Activated CD8-positive, alpha-beta memory T cell treated with anti-CD3 and anti-CD28 coated beads for 4 hours (primary cell): ENCODE data around the gene STIM2.

Source experiments
- DNase-seq, 2 donors: peaks; one replicate each; pipeline ENCODE4 v3.0.0-alpha.2; 2020; ENCODE audit warnings: low read depth in 2 of 2

The STIM2 gene

DNA sequence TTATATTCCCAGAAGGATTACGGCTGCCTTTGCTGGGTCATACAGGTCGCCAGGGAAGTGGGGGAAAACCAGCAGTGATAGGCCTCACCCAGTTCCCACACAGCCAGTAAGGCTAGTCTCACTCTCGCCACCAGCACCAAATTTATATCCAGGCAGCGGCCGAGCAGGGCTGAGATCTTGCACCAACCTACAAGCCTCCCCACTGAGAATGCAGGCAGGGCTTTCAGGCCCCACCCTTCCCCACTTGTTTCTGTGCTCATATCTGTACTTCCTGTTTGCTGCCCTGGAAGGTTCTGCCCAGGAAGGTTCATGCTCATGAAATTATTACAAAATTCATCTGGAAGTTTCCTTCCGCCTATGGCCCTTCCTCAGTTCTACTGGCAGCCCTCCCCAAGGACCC, 179.7 kb downstream of the STIM2 start:
- DNase-seq: no peak

GRCh38 chr4:27042411-27042810, 181.8 kb downstream of the STIM2 start:
- DNase-seq: no peak

DNA sequence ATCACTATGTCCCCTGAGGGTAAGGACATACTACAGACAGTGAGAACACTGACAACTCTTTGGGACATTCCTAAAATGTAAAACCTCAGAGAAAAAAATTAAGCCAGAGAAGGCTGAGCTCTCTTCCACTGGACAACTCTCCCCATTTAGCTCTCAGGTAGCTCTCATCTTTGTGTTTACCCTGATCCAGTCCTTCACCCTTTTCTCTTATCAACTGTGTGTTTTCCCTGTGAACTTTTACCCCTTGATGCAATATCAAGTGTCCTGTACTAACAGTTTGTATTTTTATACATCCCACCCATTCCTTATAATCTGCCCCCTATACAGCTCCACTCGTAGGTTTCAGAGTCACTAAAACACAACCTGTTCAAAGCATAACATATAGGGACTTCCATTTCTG, 182.6 kb downstream of the STIM2 start:
- no peak for DNase-seq

GRCh38 chr4:27046851-27047250, 186.2 kb downstream of the STIM2 start:
- no peak for DNase-seq

DNA sequence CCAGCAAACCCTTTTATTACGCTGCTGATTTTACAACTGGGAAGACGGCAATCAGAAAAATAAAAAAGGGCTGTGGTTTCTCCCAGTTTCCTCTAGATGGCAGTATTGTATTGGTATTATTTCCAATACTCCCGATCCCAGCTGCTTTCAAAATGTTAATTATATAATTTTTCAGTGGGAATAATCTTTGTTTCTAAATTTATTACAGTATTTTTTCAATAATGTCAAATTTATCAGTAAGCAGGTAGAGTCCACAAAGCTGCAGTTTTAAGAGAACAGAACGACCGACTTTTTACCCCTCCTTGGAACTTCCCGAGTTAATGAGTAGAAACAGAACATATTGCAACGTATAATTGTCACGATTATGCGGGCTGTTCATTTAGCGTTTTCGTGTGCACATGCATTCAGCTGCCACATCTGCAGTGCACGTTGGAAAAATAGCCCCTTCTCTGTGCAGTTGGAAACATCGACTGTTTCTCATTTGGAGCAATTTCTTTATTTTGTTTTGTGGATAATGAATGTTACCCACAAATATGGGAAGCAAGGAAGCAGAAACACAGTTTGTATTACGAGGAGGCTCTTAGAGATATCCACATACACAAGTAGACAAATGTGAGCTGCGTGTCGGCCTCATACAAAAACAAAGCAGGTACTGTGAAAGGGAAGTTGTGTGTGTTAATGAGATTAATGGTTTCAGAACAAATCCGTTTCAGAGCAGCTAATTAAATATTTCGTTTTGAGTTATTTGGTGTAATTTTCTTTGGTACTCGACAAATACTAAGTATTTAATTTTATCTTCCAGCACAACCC, 188.0 kb downstream of the STIM2 start:
- DNase-seq: no peak

DNA sequence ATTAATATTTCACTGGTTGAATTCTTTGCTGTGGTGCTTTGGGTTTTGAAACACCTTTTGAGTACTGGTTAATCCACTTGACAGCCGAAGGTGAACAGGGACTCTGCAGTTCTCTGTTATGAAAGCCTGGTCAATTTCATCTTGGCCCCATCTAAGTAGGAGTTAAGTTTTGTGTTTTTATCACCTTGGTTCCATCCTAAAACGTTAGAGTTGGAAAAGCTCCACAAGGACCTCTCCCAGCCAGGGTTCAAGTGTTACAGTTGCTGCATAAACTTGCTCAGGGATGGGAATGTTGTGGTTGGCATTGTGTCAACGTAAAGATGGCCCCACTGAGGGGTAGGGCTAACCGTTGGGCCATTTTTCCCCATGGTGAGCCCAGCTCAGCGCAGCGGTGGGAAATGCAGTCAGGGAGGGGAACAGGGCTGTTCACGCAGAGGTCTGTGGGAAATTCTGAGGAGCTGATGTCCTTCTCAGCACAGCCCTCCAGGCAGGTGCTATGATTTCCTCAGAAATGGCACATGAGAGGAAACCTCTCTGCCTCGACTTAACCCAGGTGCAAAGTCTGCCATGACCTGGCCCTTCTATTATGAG, 188.7 kb downstream of the STIM2 start:
- no peak for DNase-seq

GRCh38 chr4:27050731-27051130, 190.1 kb downstream of the STIM2 start:
- DNase-seq: no peak

GRCh38 chr4:27055221-27055760, 194.7 kb downstream of the STIM2 start:
- DNase-seq: no peak

DNA sequence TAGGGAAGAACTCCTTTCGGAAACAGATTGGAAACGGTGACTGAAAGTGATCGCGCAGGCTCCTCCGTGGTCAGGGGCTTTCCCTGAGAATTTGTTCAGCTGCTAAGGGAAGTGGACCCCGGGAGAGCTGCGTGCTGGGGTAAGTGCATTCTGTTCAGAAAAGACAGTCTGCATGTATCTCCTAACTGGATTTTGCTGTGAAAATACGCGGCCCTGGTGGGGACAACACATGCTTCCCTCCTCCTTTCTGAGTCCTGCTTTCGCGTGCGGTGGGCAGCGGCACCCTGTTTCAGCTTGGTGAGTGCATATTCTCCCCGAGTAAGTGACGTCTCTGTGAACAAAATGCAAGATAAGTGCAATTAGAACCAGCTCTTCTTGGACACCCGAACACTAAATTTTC, 195.6 kb downstream of the STIM2 start:
- DNase-seq: no peak

DNA sequence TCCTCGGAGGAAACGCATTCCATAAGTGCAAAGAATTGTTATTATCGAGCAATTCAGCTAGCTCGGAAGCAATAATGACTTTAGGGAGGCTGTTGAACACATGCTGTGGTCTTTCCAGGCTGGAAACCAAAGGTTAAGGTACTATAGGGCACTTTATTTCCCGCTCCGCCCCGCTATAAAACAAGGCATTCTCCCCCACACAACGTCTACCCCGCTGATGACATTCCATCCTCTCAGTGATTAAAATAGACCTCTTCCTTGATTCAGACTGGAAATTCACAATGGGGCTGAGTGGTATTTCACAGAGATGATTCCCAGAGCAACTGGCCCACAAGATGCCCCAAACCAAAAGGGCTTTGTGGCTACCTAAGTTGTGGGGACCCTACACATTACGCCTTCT, 196.4 kb downstream of the STIM2 start:
- no peak for DNase-seq

GRCh38 chr4:27057662-27058061, 197.0 kb downstream of the STIM2 start:
- DNase-seq: no peak

DNA sequence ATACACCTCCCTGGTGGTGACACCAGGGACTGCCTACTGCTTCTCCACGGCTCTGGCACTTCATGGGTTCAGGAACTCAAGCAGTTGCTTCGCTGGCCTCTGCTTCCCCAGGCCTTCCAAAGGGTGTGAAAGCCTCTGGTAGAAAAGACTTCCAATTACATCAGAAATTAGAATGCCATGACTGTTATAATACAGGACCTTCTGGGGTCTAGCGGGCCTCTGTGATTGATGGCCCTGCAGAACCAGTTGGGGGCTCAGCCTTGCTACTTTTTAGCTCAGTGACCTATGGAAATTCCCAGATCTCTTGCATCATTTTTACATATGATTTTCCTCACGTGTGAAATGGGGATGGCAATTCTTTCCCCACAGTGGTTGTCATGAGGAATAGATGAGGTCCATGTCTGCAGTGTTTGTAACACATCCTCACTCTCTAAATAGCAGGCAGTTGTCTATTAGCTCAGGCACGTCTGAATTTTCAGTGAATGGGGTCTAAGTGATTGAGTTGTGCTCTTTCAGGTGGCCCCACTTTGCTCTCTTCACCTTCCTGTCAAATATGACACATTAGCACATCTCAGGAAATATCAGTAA, 198.3 kb downstream of the STIM2 start:
- no peak for DNase-seq

DNA sequence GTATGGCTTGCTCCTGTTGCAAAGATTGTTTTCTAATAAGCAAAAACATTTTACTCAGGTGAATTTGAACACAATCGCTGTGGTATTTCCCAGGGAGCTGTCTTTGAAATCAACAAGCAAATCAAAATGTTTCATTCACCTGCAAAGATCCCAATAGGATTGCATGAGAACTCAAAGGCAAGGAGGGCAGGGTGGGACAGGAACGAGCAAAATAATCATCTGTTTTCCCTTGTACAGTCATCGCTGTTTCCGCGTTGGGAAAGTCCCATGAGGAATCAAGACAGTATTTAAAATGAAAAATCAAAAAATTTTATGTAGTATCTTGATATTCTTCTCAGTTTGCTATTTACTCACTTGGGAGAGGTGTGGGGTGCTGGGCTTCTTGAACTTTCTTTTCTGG, 198.8 kb downstream of the STIM2 start:
- DNase-seq: no peak

DNA sequence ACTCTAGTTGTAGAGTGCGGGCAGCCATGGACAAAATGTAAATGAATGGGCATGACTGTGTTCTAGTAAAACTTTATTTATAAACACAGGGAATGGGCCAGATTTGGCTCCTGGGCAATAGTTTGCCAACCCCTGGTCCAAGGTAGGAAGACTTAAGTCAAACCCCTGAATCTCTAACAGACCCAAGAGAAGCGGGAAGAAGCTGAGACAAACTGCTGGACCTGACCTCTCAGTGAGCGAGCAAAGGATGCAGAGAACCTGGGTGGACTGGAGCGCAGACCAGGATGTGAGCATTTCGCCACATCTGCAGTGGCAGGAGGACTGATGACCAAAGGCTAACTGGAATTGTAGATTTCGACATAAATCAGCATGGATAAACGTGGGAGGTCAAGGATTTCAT, 201.6 kb downstream of the STIM2 start:
- DNase-seq: no peak

GRCh38 chr4:27066591-27066990, 205.9 kb downstream of the STIM2 start:
- DNase-seq: no peak

DNA sequence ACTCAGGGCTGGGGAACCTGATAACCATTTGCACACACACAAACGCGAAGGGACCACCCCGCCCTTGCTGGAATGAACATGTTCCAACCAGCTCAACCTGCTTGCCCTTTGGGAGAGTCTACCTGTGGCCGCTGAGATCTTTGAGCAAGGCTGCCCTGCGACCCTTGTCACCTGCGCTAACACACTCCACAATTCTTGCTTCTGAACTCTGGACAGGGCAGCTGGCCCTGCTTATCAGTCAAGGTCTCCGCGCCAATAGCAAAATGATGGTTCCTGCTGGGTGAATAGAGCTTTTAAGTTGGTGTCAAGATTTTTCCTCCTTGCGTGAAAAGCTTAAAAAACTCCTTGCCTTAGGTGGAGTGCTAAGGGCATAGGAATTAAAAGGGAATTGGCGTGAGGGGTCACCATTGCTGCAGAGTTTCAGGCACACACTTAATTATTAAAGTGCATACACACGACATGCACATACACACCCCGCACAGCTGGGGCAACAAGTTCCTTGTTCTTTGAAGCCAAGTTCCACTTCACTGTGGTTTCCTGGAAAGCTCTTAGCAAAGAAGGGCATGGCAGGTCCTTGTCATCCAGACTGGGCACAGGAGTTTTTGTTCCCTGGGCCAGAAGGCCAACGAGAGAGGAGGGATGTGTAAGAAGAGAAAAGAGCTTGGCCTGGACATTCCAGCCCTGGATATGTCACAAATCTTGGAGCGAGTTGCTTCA, 207.7 kb downstream of the STIM2 start:
- no peak for DNase-seq
